Frontal cortex (tissue), 4 donors: ENCODE data around the gene SBF2. TPM values are rescaled to one million over a fixed set of nuclear protein-coding genes. Genes with fewer than 3 reads are reported as not detected.
A peak's percentile ranks its signal among the peaks of the same experiment; 100 is the strongest.
"Not testable (repeated sequence)": the region's sequence is repeated elsewhere in the genome, so short reads cannot be mapped to it uniquely, and the experiment has no call there.

ENCODE experiments used
- DNase-seq, 2 donors: peaks; one replicate each; pipeline ENCODE4 v3.0.0; 2012; ENCODE audit warnings: low spot score in 2 of 2
- FAIRE-seq: peaks from 2 replicates; lab custom pipeline; 2012; peaks lifted over from hg19 to GRCh38; lab: Jason Lieb, UNC
- total RNA-seq: library from RNA; depleted of rRNA; stranded (reverse); fragments of >200 nt; gene quantifications from one replicate; pipeline ENCODE4 v1.2.3, GENCODE V29; 2014
- donor health status: control.
- donor health status: control.
- donor health status: control.

SBF2 gene
- total RNA-seq, 1 donor from 2014 or later = 104 TPM

- not testable (repeated sequence) for DNase-seq, FAIRE-seq
These were observed 206.1 kb downstream of the SBF2 start for GRCh38 chr11:10087923-10088225.

DNA sequence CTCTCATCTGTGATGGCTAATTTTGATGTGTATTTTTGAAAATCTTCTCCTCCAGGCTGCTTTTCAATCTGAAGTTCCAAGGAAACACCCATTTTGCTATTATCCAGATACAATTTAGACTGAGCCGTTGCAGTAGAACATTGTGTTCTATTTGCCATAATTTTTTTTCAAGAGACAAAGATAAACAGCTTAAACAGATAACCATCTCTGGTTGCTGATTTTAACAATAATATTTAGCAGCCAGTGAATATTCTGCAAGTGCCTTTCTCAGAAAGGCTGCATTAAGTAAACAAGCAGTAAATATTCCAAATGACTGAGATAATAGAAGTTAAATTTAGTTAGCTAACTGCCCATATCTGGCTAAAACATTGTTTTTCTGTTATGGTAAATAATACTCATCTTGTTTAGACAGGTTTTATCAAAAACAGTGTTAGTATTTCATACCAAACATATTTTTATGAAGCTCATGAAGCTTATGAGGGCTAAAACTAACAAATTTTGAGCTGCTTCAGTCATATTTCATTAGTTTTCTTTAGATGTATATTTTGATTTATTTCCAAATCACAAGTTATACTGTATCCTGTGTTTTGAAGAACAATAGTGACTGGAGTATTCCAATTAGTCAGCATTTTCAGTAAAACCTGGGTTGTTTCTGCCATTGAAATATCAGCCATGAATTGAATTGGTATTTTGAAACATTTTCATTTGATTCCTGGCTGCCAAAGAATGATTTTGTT, 206.7 kb downstream of the SBF2 start:
- FAIRE-seq (no peak), DNase-seq (no peak)

DNA sequence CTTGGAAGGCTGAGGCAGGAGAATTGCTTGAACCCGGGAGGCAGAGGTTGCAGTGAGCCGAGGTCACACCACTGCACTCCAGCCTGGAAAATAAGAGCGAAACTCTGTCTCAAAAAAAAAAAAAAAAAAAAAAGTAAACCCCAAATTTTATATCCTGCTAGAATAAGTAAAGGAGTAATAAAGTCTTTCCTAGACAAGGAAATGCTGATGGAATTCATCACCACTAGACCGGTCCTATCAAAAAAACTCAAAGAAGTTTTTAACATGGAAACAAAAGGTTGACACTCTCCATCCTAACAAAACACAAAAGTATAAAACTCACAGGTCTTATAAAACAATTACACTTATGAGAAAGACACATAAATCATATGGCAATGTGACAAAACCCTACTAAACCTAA, 213.9 kb downstream of the SBF2 start:
- DNase-seq (no peak), FAIRE-seq (no peak)

DNA sequence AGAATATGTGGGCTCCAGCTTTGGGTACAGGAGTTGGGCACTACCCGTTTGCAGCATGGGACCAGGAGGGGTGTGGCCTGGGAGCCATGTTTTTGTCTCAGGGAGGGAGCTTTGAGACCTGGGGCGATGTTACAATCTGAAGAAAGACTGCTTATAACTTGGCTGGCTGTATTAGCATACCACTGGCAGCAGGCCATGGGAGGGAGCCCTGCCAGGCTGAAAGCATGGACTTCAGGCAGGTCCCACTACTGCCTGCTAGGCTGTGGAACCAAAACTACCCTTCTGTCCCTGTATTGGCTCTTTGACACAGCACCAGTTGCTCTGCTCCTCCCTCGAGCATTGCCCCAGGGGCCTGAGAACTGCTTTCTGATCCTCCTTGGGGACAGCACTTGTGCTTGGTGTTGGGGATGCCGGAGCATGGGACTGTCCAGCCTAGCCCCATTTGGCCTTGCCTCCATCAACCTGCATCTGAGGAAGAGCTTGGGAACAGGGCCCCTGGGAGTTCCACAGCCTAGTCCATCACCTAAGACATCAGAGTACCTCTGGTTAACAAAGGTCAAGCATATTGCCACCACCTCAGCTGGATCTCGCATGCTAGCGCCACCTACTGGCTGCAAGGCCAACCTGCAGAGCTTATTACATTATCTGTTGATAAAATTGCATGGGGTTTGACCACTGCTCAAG, 217.4 kb downstream of the SBF2 start:
- FAIRE-seq = no peak
- DNase-seq = no peak

GRCh38 chr11:10075141-10075540, 218.9 kb downstream of the SBF2 start:
- no peak for DNase-seq
- FAIRE-seq = no peak

GRCh38 chr11:10072841-10073240, 221.2 kb downstream of the SBF2 start:
- DNase-seq (no peak), FAIRE-seq (no peak)

- no peak for DNase-seq
- peak; percentile 33 for FAIRE-seq
These were observed 221.9 kb downstream of the SBF2 start for GRCh38 chr11:10072142-10072541.

DNA sequence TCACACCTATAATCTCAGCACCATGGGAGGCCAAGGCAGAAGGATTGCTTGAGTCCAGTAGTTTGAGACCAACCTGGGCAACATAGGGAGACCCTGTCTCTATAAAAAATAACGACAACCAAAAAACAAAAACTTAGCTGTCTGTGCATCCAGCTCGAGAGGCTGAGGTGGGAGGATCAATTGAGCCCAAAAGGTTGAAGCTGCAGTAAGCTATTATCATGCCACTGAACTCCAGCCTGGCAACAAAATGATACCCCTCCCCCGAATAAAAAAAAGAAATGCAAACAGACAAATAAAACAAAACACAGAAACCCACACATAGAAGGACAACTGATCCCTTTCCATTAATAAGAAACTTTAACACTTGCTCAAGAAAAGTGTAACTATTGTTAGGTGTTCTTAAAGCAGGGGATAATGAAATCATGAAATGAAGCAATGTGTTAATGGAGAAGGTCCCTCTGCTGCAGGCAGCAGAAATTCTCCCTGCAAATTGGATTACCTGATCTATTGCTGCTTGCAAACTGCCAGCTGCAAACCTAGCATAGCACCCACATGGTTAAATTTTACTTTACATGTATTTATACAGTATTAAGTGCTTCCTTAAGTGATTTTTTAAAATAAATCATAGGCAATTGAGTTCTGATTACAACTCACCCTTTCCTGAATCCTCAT, 226.3 kb downstream of the SBF2 start:
- no peak for FAIRE-seq

GRCh38 chr11:10066441-10066840, 227.6 kb downstream of the SBF2 start:
- no peak for DNase-seq
- no peak for FAIRE-seq

More for the DNA sequence above, 226.3 kb downstream of the SBF2 start:
- no peak for DNase-seq

DNA sequence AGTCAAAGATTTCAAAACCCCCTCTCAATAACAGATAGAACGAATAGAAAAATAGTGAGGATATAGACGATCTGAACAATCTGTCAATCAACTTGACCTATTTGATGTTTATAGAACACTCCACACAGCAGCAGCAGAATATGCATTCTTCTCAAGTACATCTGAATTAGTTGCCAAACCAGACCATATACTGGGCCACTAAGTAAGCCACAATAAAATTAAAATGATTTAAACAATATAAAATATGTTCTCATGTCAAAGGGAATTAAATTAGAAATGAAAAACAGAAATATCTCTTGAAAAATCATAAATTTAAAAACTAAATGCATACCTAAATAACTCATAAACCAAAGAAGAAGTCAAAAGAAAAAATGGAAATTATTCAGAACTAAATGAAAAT, 229.2 kb downstream of the SBF2 start:
- no peak for DNase-seq
- peak; percentile 54 for FAIRE-seq

DNA sequence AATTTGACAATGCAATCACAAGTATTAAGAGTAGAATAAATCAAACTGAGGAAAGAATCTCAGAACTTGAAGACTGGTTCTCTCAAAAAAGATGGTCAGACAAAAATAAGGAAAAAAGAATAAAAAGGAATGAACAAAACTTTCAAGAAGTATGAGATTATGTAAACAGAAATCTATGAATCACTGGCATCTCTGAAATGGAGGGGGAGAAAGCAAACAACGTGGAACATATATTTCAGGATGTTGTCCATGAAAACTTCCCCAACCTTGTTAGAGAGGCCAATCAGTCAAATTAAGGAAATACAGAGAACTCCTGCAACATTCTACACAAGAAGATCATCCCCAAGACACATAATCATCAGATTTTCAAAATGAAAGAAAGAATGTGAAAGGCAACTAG, 235.7 kb downstream of the SBF2 start:
- DNase-seq (no peak), FAIRE-seq (no peak)

DNA sequence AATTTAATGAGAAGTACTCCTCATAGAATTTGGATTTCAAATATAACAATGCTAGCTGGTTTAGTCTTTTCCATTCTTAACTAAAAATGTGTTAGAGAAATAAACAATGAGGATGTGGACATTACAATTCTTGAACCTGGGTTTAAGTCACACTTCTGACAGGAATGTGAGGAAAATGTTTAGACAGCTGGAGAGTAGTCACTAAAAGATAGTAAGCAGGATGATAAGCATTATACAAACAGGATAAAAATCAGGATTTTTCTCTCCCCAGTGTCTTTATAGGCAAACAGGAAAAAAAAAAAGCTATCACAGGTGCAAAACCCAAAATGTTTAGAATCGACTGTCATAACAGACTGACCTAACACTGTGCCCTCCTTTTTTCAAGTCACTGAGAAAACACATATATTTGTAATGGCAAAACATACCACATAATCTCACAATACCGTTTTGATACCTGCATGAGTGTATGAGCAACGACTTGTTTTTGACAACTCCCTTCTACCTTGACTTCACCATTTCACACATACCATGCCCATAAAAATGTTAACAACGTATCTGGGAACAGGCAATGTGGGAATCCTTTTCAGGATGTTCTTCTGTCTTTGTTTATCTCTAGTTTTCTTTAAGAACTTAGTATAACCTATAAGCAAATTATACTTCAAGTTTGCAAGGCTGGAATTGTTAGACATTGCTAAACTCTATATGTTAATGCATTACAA, 242.0 kb downstream of the SBF2 start:
- FAIRE-seq (no peak), DNase-seq (no peak)

GRCh38 chr11:10050561-10050960, 243.5 kb downstream of the SBF2 start:
- DNase-seq (no peak), FAIRE-seq (no peak)

GRCh38 chr11:10049756-10050155, 244.3 kb downstream of the SBF2 start:
- DNase-seq (no peak), FAIRE-seq (no peak)

GRCh38 chr11:10048350-10048749, 245.7 kb downstream of the SBF2 start:
- DNase-seq (no peak), FAIRE-seq (no peak)

DNA sequence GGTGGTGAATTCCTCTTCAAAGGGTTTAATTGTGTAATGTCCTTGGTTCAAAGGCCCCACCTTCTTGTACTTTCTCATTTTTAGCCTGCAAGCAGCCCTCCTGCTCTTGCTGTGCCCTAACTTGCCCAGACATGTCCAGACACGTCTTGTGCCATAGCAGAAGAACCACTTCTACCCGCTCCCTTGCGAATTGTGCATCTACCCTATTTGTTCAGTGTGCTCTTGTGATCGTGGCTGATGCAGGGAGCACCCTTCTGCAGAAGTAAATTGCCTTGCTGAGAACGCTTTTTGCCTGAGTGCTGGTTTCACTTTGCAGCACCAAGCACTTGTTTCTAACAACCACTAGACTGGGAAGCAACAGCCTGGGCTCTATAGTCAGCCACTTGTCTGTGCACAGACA, 249.4 kb downstream of the SBF2 start:
- DNase-seq = no peak
- no peak for FAIRE-seq

GRCh38 chr11:10042699-10043098, 251.3 kb downstream of the SBF2 start:
- DNase-seq (no peak), FAIRE-seq (no peak)

DNA sequence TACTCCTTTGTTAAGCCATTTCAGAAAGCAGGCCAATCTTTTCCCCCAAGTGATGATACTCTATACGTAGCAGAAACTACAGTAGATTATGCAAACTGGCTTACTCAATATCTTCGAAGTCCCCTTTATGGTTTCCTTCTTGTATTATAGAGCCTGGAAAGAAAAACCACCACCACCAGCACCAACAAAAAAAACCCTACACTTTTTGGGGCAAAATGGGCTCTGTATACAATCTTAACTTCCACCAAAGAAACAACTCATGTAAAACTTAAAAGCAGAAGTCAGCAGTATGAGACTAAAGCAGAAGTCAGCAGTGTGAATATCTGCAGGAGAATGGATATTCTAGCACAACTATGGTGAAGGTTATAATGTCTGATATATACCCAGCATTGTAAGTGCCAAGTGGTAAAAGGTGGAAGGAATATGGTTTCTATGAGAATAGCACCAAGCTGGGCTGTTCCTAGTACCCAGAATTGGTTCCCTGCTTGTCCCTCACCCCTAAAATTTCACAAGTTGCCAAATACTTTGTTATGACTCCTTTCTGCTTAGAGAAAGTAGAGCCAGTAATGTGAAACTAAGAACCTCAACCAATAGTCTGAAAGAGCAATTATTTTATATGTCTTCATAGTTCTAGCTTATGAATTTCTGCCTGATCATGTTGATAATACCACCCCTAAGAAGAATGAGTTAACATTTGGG, 252.1 kb downstream of the SBF2 start:
- FAIRE-seq (no peak), DNase-seq (no peak)

- no peak for FAIRE-seq
These were observed 252.7 kb downstream of the SBF2 start for GRCh38 chr11:10041332-10041731.

More at GRCh38 chr11:10041332-10041731, 252.7 kb downstream of the SBF2 start:
- no peak for DNase-seq
